Measurements from ENCODE around the gene CHMP5.

Gene CHMP5

DNA sequence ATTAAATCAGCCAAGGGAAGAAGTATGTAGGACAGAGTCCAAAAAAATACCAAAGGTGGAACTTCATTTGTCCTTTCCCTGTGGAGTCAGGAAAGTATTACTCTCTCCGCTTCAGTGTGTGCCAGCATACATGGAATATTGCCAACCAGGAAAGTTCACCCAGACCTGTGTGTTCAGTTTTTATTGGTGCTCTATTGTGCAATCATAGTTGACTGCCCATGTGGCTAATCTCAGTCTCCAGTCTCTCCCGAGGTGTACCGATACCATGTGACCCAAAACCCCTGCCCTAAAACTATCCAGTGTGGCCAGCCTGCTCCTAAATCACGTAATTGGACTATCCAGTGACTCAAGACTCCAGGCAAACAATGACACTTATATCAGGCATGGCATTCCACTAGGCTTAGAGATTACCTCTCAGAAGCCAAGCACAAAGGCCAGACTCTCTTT, 64.3 kb downstream of the CHMP5 start:
- H3K9me3 Mint-ChIP-seq: peaks cover 2% of the 10 kb centered on the region
- H3K27me3 Mint-ChIP-seq (ENCODE audit: low read depth): no peaks in the 10 kb centered on the region
- H3K27ac Mint-ChIP-seq: peak overlapping the region in 2 of 3 experiments; percentile 62 to 81
- no peak for TF ChIP-seq CTCF (IDR thresholded peaks at IDR 0.05; ENCODE audit: unreplicated experiment in 3 of 3)
- H3K4me3 Mint-ChIP-seq: no peak overlapping the region
- H3K36me3 Mint-ChIP-seq (ENCODE audit: low read depth): peaks cover 69% of the 10 kb centered on the region
- H3K4me1 Mint-ChIP-seq: no peaks in the 10 kb centered on the region

DNA sequence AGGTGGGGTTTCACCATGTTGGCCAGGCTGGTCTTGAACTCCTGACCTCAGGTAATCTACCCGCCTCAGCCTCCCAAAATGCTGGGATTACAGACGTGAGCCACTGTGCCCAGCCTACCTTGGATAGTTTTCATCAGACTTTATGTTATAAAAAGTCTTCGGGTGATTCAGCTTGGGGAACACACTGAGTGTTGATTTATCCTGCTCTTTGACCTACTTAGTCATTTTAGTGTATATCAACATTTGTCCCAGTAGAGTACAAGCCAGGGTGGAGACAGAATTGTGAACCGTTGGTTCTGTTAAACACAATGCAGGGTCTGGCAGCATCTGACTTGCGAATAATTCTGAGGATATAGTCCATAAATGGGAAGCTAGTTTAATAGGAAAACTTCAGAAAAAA, 65.1 kb downstream of the CHMP5 start:
- H3K9me3 Mint-ChIP-seq: peaks cover 2% of the 10 kb centered on the region
- H3K27ac Mint-ChIP-seq: no peak overlapping the region
- H3K4me1 Mint-ChIP-seq: no peaks in the 10 kb centered on the region
- H3K27me3 Mint-ChIP-seq (ENCODE audit: low read depth): no peaks in the 10 kb centered on the region
- peaks cover 68% of the 10 kb centered on the region for H3K36me3 Mint-ChIP-seq (ENCODE audit: low read depth)
- TF ChIP-seq CTCF (IDR thresholded peaks at IDR 0.05; ENCODE audit: unreplicated experiment in 3 of 3): no peak
- no peak overlapping the region for H3K4me3 Mint-ChIP-seq

GRCh38 chr9:33331377-33331891, 66.6 kb downstream of the CHMP5 start:
- Mint-ChIP-seq H3K4me1 (no peaks in the 10 kb centered on the region), H3K27me3 (ENCODE audit: low read depth) (no peaks in the 10 kb centered on the region), H3K36me3 (ENCODE audit: low read depth) (peaks cover 70% of the 10 kb centered on the region), H3K9me3 (no peaks in the 10 kb centered on the region), H3K27ac (no peak overlapping the region), H3K4me3 (no peak overlapping the region)
- TF ChIP-seq CTCF (IDR thresholded peaks at IDR 0.05; ENCODE audit: unreplicated experiment in 3 of 3): no peak
